Stimulated activated CD4-positive, alpha-beta T cell treated with anti-CD3 and anti-CD28 coated beads, TNF-alpha, amount 100 ng/mL, for 4 hours (primary cell): ENCODE data around the gene CACNA1A.
A peak's percentile ranks its signal among the peaks of the same experiment; 100 is the strongest.
"Not testable (repeated sequence)": the region's sequence is repeated elsewhere in the genome, so short reads cannot be mapped to it uniquely, and the experiment has no call there.

Experiments used
- DNase-seq, 3 experiments: peaks; one replicate each; pipeline ENCODE4 v3.0.0-alpha.2; 2020; ENCODE audit warnings: low read depth in 3 of 3

Gene CACNA1A

GRCh38 chr19:13506471-13506820, at the start of gene CACNA1A:
TSS of gene CACNA1A (minus strand) at chr19:13506479. CDS start at chr19:13506224, 255 bp downstream.
- no peak for DNase-seq

- DNase-seq = no peak
These were observed 48.4 kb upstream of the CACNA1A start for GRCh38 chr19:13554506-13555240.

GRCh38 chr19:13553880-13554400, 47.7 kb upstream of the CACNA1A start:
- DNase-seq = no peak

GRCh38 chr19:13548131-13548530, 41.9 kb upstream of the CACNA1A start:
- no peak for DNase-seq

- DNase-seq = no peak
These were observed 40.8 kb upstream of the CACNA1A start for GRCh38 chr19:13547102-13547501.

- no peak for DNase-seq
These were observed 38.1 kb upstream of the CACNA1A start for GRCh38 chr19:13544423-13544822.

- DNase-seq = no peak
These were observed 35.3 kb upstream of the CACNA1A start for GRCh38 chr19:13541554-13541953.

GRCh38 chr19:13539332-13539731, 33.1 kb upstream of the CACNA1A start:
- no peak for DNase-seq

- DNase-seq = no peak
These were observed 32.4 kb upstream of the CACNA1A start for GRCh38 chr19:13538601-13539253.

GRCh38 chr19:13537454-13537853, 31.2 kb upstream of the CACNA1A start:
- DNase-seq = no peak

- DNase-seq = no peak
These were observed 24.4 kb upstream of the CACNA1A start for GRCh38 chr19:13530720-13531119.

GRCh38 chr19:13529721-13530120, 23.4 kb upstream of the CACNA1A start:
- not testable (repeated sequence) for DNase-seq

GRCh38 chr19:13526552-13526951, 20.3 kb upstream of the CACNA1A start:
- no peak for DNase-seq

- no peak for DNase-seq
These were observed 14.8 kb upstream of the CACNA1A start for GRCh38 chr19:13521066-13521465.

- DNase-seq = no peak
These were observed 5.7 kb upstream of the CACNA1A start for GRCh38 chr19:13511947-13512346.

GRCh38 chr19:13507053-13507611, 853 bp upstream of the CACNA1A start:
- no peak for DNase-seq

GRCh38 chr19:13505761-13506470, 363 bp downstream of the CACNA1A start:
- peak in 1 of 3 experiments; percentile 9 for DNase-seq

GRCh38 chr19:13505164-13505695, 1.0 kb downstream of the CACNA1A start:
- DNase-seq = no peak

- DNase-seq = no peak
These were observed 2.6 kb downstream of the CACNA1A start for GRCh38 chr19:13503570-13504235.

GRCh38 chr19:13502231-13502630, 4.0 kb downstream of the CACNA1A start:
- no peak for DNase-seq

- no peak for DNase-seq
These were observed 6.6 kb downstream of the CACNA1A start for GRCh38 chr19:13499692-13500091.
